Glomerular visceral epithelial cell (primary cell): ENCODE measurements around the gene NEURL3.

Experiments
- DNase-seq: peaks from one replicate; pipeline ENCODE4 v3.0.0-alpha.2; 2016; ENCODE audit errors: extremely low spot score

The NEURL3 gene

DNA sequence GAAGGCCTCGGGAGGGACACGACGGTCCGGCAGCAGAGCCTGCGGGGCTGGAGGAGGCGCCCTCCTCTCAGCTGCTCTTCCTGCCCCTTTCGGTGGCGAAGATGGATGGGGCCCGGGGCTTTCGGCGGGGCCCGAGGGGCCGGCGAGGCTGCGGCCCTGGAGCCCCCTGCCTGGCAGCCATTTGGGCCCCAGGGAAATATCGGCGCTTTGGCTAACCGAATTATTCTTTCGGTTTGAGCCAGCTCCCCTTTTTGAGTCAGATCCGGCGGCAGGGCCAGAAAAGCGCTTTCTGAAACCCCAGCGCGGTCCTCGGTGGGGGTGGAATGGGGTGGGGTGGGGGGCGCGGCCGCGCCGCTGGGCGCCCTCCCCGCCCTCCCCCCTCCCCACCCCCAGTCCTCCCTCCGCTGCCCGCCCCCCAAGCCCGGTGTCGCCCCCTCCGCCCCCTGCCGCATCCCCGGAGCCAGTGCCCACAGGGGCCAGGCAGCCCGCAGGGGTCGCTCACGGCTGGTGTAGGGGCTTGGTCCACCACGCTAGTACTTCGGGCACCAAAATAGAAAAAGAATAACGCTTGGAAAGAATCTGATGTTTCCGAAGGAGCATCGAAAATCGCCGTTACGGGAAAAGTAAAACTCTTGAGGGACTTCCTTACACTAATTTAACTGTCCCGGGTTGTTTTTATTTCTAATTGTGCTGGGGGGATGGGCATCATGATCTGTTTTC lies 22.3 kb upstream of the NEURL3 start:
- DNase-seq: no peak

DNA sequence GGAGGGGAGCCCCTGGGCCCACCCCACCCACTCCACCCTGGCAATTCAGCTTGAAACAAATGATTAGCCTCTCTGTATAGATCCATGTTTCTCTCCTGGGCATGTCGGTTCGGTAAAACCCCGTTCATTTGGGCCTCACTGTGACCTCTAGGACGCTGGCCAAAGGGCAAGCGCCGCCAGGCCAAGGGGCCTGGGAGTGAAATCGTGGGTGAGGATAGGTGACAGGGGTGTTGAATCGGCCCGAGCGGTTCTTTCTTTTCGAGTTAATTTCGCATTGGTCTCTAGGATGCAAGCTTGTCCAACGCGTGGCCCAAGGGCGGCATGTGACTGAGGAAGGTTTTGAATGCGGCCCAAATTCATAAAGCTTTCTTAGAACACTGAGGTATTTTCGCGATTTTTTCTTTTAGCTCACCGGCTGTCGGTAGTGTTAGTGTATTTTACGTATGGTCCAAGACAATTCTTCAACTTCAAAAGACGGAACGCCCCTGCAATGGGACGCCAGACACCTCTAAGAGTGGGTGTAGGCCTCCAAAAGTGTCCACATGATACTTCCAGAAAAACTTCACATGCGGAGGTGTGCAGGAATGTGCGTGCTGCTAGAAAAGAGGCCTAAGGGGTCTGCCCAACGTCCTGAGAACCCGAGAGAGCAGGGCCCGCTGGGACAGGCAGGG lies 21.6 kb upstream of the NEURL3 start:
- no peak for DNase-seq

DNA sequence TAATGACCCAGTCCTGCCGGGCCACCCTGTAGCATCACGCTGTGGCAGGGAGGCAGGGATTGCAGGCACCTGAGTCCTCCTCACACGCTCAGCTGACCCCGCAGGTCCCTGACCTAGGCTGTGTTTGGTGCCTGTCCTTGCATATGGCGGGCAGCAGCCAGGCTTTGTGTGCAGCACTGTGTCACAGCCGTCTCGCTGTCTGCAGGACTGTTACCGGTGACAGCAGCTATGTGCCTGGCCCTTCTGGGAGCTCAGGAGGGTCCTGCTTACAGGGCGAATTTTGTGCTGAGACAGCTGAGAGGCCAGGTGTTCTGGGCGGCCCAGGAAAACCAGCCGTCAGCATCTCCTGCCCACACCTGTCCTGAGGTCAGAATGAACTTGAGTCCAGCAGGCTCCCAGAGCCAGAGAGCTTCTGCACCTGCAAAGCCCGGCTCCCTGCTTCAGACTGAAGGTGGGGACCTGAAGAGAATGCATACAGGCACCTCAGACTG lies 21.0 kb upstream of the NEURL3 start:
- DNase-seq: no peak

DNA sequence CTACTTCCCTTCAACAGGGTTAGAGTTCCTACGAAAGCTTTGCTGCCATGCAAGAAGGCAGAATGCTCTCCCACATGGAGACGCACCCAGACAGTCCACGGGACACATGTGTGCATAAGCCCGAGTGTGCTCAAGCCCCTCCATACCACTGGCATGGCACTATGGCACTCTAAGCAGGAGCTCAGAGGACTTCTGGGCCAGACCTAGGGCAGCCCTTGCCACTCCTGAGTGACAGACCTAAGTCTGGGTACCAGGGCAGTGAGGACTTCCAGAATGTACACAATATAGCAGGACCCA lies 20.0 kb upstream of the NEURL3 start:
- no peak for DNase-seq

DNA sequence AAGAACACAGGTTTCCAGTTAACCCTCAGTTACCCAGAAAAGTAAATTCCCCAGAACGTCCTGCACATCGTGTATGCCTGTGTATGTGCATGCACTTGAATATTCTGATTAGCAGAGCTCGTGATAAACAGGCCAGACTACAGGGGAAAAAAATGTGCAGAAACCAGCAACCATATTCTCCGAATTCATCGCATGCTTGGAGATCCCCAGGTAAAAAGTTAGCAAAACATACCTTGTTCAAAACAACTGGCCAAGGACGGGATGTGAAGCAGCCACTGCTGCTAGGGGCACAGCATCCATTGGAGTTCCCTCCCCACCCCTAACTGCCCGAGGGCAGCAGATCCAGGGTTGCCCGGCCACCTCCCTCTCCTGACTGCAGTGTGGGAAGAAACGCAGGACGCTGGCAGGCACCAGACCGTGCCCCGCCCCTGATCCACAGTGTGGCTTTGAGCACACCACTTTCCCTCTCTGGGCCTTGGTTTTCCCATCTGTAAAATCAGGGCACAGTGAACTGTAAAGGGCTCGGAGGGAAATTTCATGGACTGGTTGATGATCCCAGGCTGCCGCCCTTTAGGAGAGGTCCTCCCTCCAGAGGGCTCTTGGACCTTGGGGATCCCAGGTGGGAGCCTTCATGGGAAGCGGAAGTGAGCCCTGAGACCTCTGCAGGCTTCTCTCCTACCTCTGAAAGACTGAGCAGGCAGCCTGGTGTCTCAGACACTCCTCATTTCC lies 19.5 kb upstream of the NEURL3 start:
- DNase-seq: no peak

DNA sequence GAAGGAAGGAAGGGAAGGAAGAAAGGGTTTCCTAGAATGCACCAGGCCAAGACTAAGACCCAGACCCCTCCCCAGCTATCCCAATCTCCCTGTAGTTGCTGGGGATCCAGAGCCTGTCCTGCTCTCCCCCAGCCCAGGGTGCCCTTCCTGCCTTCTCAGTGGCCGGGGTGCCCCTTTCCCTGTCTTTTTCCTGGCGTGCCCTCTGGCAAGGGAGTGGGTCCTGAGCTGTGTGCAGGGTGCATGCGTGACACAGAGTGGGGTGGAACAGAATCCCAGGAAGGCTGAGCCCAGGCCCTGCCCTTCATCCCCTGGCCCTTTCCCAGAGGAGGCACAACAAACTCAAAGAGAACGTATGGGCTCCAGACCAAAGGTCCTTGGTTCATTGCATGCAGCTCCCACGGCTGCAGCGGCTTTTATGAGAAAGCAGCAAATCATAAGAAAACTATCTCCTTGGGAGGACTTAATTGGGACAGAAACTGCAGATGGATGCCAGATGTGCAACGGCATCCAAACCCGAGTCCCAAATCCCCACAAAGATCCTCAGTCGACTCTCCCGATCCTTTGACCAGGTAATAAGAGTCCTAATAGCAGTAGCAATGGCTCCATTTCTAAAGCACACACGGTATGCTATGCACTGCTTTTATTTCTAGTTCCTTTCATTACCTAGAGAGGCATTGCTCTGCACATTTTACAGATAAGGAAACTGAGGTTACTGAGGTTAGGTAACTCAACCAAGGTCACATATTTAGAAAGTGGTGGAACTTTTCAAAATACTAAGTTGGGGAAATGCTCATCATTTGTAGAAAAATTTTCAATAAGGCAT lies 18.7 kb upstream of the NEURL3 start:
- no peak for DNase-seq

DNA sequence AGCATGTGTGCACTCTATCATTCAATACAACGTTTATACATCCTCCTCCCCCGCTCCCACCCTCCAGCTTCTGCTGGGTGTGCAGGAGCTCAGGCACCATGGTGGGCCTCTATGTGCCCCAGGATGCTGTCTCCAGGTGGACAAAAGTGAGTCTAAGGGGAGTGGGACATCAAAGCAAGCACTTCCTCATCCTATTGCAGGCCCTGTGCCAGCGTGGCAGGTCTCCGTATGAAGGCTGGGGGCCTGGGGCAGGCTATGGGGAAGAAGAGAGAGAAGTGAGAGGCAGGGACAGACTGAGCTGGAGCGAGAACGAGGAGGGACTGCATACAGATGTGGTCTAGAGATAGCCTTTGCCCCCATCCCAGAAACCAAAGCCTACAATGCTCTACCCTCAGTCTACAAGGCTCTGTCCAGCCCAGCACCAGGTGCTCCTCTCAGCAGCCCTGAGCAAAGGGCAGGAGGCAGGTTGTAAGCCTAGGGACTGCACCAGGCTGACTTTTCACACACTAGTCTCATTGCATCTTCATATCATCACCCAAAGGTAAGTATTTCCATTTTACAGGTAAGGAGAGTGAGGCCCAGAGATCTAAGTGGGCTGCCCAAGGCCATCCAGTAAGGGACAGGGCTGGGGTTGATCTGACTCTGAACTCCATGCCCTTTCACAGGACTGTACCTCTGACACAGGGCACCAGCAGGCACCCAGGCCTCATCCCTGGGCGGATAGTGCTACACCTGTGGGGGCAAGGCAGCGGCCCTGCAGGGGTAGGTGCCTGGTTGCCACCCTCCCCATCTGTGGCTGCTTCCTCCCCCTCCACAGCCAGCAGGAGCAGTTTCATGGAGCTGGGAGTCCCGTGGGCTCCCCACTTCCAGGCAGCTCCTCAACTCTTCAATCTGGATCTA lies 17.4 kb upstream of the NEURL3 start:
- no peak for DNase-seq

DNA sequence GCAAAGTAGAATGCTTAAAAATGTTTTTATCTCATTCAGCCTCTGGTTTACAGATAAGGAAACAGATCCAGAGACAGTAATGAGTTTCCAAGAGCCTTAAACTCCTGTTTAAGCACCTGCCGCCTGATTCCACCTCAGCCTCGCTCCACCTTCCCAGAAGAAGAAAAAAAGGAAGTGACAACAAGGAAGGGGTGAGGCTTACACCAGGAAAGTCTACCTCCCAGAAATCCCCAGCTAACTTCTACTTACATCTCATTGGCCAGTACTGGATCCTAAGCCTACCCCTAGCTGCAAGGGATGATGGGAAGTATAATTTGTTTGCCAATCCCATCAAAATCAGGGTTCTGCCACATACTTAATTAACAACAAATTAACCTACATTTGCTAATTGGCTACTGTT lies 16.1 kb upstream of the NEURL3 start:
- DNase-seq: no peak

DNA sequence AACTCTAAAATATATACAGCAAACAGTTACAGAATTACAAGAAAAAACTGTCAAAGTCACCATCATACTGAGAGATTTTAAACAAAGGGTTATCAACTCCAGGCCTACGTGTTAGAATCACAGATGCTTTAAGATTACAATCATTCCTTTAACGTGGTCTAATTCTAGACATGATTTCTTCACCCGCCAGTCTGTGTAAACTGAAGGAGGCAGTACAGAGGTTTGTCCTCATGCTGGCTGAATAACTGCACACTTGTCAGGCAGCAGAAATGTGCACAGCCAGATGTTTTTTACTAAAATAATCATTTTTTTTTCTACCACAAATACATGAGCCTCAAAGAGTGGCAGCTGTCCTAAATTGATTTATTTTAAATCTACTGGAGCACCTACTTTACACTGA lies 15.5 kb upstream of the NEURL3 start:
- DNase-seq: no peak

DNA sequence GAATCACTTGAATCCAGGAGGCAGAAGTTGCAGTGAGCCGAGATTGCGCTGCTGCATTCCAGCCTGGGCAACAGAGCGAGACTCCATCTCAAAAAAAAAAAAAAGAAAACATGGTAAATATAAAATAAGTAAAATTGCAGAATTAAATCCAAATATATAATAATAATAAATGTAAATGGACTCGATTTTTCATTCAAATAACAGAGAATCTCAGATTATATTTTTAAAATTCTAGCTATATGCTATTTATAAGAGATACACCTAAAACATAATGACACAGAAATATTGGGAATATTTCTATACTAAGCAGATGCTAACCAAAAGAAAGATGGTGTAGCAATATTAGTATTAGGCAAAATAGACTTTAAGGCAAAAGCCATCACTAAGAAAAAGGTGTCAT lies 15.1 kb upstream of the NEURL3 start:
- DNase-seq: no peak

DNA sequence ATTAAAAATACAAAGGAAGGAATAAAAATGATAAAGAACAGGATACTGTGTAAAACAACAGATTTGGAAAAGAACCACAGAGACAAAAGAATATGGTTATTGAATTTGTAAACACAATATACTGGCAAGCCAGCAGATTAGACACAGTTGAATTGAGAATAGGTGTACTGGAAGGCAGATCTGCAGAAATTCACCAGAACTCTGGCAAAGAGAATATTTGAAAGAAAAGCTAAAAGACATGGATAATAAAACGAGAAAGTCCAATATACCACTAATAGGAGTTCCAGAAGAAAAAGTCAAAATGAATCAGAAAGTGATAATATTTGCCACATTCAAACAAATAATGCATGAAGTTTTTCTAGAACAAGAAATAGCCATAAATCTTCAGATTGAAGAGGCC lies 11.9 kb upstream of the NEURL3 start:
- no peak for DNase-seq

DNA sequence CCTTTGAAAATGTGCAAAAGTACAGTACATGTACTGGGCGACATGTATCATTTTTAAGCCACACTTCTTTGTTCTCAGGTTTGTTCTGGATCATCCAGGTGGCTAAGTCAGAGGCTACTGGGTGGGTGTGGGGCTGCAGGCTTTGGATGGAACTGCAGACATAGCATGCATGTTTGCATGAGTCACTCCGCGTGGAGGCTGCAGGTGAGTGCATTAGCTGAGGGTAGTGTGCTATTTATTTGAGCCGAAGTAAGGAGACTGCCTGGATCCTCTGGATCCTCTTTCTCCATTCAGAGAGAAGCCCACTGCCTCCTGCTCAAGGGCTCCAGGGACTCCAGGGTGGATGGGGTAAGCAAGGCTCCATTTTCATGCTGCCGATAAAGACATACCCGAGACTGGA lies 9.4 kb upstream of the NEURL3 start:
- no peak for DNase-seq

DNA sequence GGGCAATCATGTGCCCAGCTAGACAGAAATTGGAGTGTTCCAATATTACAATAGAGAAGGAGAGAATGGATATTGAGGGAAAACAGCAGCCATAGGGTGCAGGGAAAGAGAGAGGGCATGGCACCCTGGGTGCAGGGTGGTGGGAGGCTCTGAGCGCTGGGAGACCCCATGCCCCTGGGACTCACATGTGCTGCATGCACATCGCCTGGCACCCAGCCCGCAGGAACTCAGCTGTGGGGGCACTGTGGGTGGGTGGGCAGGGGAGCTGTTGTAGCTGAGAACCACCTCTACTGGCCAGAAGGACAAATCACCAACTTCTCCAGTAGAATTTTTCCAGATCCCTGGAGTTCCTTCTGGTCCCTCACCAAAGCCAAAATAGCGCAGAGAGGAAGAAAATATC lies 7.2 kb upstream of the NEURL3 start:
- no peak for DNase-seq

DNA sequence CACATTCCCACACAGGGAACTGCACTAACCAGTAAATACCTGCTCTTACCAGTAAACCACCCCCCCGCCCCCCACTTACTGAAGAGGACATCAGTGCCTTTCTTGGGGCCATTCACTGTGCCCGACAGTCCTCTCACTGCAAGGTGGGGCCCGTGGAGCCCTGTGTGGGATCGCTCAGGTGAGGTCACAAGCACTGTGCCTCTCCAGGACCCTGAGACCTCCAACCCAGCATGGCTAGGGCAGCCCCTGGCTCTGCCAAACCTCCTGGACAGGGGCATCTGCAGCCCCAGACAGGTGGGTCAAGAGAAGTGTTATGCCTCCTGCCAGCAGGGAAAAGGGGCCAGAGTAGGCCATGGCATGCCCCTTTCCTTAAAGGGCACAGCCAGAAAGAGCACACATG lies 6.7 kb upstream of the NEURL3 start:
- no peak for DNase-seq

DNA sequence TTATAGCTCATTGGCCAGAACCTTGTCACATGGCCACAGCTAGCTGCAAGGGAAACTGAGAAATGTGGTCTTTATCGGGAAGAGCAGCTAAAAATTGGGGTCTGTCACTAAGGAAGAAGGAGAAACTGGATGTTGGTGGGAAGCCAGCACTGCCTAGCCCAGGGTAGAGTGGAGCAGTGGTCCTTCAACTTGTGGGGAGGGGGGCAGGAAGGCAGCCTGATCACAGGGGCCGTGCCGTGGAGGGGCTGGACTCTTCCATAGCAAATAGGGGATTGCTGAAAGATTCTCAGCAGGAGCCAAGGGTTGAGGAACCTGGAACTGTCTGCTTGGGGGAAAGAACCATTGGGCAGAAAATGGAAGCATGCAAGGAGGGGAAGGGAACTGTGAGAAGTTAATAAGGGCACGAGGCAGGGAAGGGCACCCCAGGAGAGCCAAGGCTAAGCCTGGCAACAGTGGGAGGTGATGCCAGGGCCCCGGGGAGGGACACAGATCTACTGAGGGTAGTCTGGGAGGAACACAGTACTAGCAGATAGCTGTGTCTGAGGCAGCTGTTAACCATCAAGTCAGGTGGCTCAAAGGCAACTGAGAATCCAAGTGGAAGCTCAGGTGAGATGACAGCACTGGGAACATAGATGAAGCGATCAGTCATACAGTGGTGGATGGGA lies 5.9 kb upstream of the NEURL3 start:
- no peak for DNase-seq

DNA sequence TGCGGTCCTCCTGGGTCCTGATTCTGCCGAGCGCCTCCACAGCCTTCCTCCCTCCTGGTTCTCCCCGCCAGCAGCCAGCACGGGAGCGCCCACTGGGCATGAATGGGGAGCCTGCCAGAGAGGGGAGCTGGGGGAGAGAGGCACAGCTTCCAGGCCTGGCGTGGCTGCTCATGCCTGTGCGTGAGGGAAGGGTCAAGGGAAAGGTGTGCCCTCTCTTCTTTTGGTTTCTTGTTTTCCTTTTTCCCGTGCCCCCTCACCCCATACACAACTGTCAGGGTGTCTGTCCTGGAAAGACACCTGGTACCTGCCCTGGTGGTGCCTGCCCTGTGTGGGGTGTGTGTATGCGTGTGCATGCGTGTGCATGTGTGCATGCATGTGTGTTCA lies 4.7 kb upstream of the NEURL3 start:
- no peak for DNase-seq

DNA sequence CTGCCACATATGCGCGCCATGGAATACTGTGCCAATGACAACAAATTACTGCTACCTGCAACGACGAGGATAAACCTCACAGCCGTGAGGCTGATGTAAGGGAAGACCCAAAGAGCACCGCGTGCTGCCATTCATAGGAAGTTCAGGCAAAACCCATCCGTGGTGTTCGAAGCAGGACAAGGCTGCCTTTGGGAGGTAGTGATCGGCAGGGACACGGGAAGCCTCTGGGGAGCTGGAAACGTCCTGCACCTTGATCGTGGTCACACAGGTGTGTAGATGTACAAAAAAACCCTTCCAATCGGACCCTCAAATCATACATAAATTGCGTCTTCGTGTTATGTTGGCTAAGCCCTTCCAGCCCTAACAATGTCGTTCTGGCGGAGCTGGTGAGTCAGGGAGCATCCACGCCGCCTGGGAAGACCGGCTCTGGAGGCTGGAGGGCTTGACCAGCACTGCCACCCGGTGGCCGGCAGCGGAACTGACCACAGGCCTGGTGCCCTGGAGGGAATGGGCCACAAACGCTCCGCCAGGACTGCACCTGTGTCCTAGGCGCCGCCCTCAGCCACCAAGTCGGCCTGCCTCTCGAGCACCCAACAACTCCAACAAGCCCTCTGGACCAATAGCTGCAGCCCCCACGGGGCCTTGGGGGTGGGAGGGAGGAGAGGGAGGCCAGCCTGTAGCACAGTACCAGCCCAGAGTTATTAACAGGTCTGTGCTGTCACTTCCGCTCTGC lies 4.1 kb upstream of the NEURL3 start:
- DNase-seq: peak; percentile 89

DNA sequence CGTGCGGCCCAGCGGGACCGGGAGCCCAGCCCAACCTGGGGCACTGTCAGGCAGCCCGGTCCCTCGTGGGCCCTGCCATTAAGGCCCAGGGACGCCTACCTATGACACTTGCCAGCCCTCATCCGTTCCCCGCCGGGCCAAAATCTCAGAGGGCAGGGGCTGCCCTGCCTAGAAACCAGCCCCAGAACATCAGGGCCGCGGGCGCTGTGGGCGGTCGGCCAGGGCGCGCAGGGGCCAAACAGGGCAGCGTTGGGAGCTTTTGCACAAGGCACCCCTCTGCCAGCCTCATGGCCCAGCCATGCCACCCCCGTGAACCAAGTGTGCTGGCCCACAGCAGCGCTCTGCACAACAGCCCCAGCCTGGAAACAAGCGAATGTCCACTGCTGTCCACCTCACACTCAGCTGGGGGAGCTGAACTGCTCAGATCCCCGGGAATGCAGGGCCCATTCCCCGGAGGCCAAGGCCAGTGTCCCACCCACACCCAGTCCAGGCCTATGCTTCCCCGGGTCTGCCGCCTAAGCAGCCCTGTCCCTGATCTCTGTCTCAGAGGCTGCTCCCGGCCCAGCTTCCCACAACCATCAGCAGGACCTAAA lies 3.5 kb upstream of the NEURL3 start:
- no peak for DNase-seq

DNA sequence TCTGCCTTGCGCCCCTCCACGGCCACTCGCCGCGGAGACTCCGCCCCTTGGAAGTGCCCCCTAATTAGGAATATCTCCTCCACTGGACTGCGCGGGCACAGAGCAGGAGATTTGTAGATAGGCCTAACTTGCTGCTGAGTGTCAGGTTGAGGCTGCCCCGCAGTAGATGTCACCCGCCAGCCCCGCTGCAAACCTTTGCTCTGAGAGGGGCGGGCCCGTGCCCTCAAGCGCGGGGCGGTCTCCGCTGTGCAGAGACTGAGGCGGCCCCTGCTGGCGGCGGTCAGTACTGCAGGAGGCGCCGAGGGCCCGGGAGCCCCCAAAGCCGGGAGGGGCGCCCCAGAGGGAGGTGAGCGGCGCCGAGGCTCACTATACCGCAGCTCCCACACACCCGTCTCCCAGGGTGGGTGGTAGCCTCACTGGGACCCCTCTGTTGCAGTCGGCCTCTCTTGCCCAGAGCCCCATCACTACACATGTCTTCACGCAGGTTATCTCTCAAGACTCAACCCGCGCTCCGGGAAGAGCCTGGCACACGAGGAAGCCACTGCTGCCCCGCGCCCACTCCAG lies 2.9 kb upstream of the NEURL3 start:
- peak; percentile 68 for DNase-seq
